Stomach smooth muscle (tissue), 2 donors: ENCODE data around the gene DAB1.
"Not testable (repeated sequence)": the region's sequence is repeated elsewhere in the genome, so short reads cannot be mapped to it uniquely, and the experiment has no call there.

Source experiments
- H3K27ac ChIP-seq: one replicate; pipeline ENCODE4 v1.7.0; 2013; ENCODE audit warnings: mild to moderate bottlenecking, low read length, inconsistent platforms
- H3K27me3 ChIP-seq, 2 donors: one replicate each; pipeline ENCODE4 v1.7.0; 2013; ENCODE audit warnings: low read length in 2 of 2; ENCODE audit not compliant: insufficient read depth in 2 of 2, control insufficient read depth in 1 of 2
- H3K36me3 ChIP-seq, 2 donors: one replicate each; pipeline ENCODE4 v1.7.0; 2013; ENCODE audit warnings: low read length in 2 of 2; ENCODE audit not compliant: control insufficient read depth in 2 of 2, insufficient read depth in 2 of 2
- H3K4me1 ChIP-seq: one replicate; pipeline ENCODE4 v1.7.0; 2013; ENCODE audit warnings: low read length; ENCODE audit not compliant: control insufficient read depth, insufficient read depth
- H3K4me3 ChIP-seq, 2 donors: one replicate each; pipeline ENCODE4 v1.7.0; 2013; ENCODE audit warnings: low read length in 2 of 2
- H3K9ac ChIP-seq, 2 donors: one replicate each; pipeline ENCODE4 v1.7.0; 2013; ENCODE audit warnings: low read length in 2 of 2, mild to moderate bottlenecking in 1 of 2
- H3K9me3 ChIP-seq, 2 donors: one replicate each; pipeline ENCODE4 v1.7.0; 2013; ENCODE audit warnings: low read length in 2 of 2; ENCODE audit not compliant: control insufficient read depth in 2 of 2
- donor health status: healthy.
- donor health status: Pancreatic carcinoma.

DAB1 gene

DNA sequence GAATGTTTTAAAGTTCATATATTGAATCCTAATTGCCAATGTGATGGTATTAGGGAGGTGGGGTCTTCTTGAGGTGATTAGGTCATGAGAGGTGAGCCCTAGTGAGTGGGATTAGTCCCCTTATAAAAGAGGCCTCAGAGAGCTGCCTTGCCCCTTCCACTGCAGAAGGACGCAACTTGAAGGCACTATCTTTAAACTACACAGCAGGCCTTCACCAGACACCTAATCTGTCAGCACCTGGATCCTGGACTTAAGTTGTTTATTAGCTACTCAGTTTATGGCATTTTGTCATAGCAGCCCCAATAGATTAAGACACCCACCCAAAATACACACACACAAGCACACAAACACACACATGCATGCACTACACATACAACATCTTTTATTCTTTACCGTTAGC, 61.4 kb downstream of the DAB1 start:
- no peaks in the 10 kb centered on the region for H3K9me3 ChIP-seq
- H3K4me3 ChIP-seq: no peak overlapping the region
- no peaks in the 10 kb centered on the region for H3K27me3 ChIP-seq
- no peak overlapping the region for H3K9ac ChIP-seq
- no peak overlapping the region for H3K27ac ChIP-seq
- H3K4me1 ChIP-seq: peaks cover 3% of the 10 kb centered on the region
- H3K36me3 ChIP-seq: no peaks in the 10 kb centered on the region

DNA sequence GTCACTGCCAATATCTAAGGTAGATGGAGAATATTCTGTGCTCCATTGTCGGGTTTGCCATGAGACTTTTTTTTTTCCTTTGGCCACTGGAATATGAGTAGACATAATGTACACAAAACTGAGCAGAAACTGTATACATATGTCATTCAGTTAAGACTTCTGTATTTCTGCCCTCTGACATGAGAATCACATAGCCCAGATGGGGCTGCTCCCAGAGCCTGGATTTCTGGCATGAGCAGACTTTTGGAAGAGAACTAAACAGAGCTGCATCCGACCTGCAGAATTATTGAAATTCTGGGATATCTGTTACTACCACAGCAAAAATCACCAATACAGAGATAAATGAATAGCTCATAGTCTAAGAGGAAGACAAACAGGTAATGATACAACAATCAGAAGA, 62.3 kb downstream of the DAB1 start:
- Histone ChIP-seq H3K4me1 (no peaks in the 10 kb centered on the region), H3K9me3 (no peaks in the 10 kb centered on the region), H3K27ac (no peak overlapping the region), H3K27me3 (no peaks in the 10 kb centered on the region), H3K9ac (no peak overlapping the region), H3K36me3 (no peaks in the 10 kb centered on the region), H3K4me3 (no peak overlapping the region)

DNA sequence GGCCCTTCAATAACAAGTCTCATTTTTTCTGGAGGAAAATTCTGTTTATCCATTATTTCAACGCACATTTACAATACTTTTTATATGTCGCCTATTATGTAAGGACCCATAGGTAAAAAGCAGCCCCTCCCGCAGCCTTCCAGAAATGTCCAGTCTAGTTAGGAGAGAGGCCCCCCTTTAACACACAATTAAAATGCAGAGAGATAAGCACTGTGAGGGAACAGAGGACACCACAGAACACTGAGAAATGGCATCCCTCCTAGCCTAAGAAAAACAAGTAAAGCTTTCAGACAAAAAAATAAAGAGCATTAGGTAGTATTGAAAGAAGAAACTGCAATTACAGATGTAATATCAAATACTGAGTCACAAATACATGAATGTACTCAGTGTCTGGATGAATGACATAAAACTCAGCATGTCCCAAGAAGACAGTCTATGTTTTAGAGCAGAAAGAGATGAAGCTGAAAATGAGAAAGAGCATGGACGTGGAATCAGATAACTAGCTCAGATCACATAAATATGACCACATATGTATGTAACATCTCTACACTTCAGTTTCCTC, 62.9 kb downstream of the DAB1 start:
- Histone ChIP-seq H3K9ac (no peak overlapping the region), H3K4me1 (no peaks in the 10 kb centered on the region), H3K27me3 (no peaks in the 10 kb centered on the region), H3K27ac (no peak overlapping the region), H3K9me3 (no peaks in the 10 kb centered on the region), H3K36me3 (no peaks in the 10 kb centered on the region), H3K4me3 (no peak overlapping the region)

DNA sequence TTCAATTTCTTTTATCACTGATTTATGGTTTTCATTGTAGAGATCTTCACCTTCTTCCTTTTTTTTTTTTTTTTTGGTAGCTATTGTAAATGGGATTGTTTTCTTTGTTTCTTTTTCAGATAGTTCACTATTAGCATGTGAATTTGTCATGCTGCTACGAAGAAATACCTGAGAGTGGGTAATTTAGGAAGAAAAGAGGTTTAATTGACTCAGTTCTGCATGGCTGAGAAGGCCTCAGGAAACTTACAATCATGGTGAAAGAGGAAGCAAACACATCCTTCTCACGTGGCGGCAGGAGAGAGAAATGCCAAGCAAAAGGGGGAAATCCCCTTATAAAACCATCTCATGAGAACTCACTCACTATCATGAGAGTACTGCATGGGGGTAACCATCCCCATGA, 66.4 kb downstream of the DAB1 start:
- H3K9ac ChIP-seq: no peak overlapping the region
- no peaks in the 10 kb centered on the region for H3K9me3 ChIP-seq
- H3K27ac ChIP-seq: no peak overlapping the region
- no peak overlapping the region for H3K4me3 ChIP-seq
- H3K4me1 ChIP-seq: no peaks in the 10 kb centered on the region
- H3K36me3 ChIP-seq: no peaks in the 10 kb centered on the region
- no peaks in the 10 kb centered on the region for H3K27me3 ChIP-seq

DNA sequence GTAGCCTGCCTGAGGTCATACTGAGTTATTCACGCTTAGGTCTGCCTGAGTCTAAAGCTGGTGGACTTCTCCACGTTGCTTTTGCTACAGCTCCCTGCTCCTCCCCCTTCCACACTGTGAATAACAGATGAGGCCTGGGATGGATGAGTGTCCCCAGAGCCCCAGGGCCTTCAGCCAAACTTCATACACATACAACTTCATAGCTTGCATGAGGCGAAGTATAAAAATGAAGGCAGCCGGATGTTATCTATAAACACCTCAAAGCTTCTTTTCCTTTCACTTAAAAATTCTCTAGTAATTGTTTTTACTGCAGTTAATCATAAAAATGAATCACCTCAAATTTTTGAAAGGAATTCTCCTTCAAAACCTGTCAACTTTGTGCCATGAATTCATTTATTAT, 70.2 kb downstream of the DAB1 start:
- Histone ChIP-seq H3K4me3 (no peak overlapping the region), H3K36me3 (no peaks in the 10 kb centered on the region), H3K27ac (no peak overlapping the region), H3K9me3 (no peaks in the 10 kb centered on the region), H3K9ac (no peak overlapping the region), H3K4me1 (no peaks in the 10 kb centered on the region), H3K27me3 (no peaks in the 10 kb centered on the region)

DNA sequence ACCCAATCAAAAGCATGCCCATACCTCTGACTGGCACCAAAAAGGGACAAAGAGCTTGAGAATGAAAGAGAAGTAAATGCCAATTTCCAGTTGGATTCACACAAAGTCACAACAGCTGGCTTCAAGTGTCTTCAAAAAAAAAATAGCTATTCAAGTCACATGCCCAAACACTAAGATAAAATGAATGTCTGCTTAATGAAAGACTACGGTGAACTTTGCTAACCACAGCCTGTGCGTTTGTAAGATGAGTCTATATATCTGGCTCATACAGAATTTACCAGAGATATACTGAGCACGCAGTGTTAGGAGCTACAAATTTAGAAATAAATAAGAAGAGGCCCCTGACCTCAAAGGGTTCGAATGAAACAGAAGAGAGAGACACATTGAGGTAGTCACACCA, 73.2 kb downstream of the DAB1 start:
- Histone ChIP-seq H3K9me3 (no peaks in the 10 kb centered on the region), H3K27me3 (peaks cover 0 to 2% of the 10 kb centered on the region in 2 donors), H3K4me1 (no peaks in the 10 kb centered on the region), H3K36me3 (no peaks in the 10 kb centered on the region), H3K27ac (no peak overlapping the region), H3K9ac (no peak overlapping the region), H3K4me3 (no peak overlapping the region)

DNA sequence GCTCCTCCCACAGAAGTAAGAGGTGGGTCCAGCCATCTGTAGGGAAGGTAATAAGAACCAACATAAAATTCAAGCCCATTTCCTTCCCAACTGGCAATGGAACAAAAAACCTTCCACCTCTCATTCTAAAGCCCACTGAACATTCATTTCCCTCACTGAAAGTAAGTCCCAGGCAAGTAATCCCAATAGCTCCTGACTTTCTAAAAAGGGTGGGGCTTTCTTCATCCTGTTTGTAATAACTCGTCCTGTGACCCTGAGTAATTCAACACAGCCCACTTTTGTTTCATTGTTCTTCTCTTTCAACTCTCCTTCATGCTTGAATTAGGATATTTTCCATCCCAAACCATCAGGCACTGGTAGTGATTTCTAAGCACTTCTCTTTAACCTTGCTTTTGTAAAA, 74.9 kb downstream of the DAB1 start:
- Histone ChIP-seq H3K4me3 (no peak overlapping the region), H3K36me3 (no peaks in the 10 kb centered on the region), H3K9ac (no peak overlapping the region), H3K27ac (no peak overlapping the region), H3K9me3 (no peaks in the 10 kb centered on the region), H3K4me1 (no peaks in the 10 kb centered on the region), H3K27me3 (peaks cover 0 to 2% of the 10 kb centered on the region in 2 donors)

DNA sequence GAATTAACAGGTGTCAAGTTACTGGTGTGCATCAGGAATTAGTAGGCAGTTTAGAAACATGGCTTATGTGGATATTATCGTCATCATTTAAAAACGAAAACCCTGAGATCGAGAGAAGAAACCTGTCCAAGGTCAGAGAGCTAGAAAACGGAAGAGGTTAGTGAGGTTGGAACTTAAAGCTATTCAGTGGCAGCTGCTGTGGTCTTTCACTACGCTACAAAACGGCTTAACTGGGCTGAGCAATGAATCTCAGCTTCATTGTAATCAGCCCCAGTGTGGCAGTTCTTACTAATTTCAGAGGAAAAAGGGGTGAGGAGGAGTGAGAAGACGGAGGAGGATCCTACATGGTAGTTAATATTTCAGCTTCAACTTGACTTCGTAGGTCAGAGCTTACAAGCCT, 77.9 kb downstream of the DAB1 start:
- no peak overlapping the region for H3K4me3 ChIP-seq
- no peaks in the 10 kb centered on the region for H3K9me3 ChIP-seq
- H3K27me3 ChIP-seq: peaks cover 0 to 2% of the 10 kb centered on the region in 2 donors
- H3K9ac ChIP-seq: no peak overlapping the region
- no peaks in the 10 kb centered on the region for H3K36me3 ChIP-seq
- H3K27ac ChIP-seq: no peak overlapping the region
- no peaks in the 10 kb centered on the region for H3K4me1 ChIP-seq

DNA sequence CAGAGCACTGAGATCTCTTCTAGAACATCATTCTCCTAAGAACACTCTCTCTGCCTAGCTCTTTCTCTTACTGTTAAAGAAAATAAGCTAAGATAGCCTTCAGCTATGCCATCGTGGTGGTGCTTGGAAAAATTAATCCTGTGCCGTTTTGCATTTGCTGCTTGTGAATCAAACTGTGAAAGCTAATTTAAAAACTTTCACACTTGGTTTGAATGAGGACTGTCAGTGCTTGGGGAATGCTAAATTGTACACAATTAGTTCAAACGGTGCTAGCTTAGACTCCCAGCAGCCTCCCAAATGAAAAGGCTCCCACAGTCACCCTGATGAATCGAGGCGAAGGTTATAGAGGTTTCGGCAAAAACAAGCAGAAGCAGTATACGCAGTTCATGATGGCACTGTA, 79.6 kb downstream of the DAB1 start:
- H3K36me3 ChIP-seq: no peaks in the 10 kb centered on the region
- no peak overlapping the region for H3K9ac ChIP-seq
- H3K4me1 ChIP-seq: no peaks in the 10 kb centered on the region
- H3K9me3 ChIP-seq: no peaks in the 10 kb centered on the region
- H3K4me3 ChIP-seq: no peak overlapping the region
- no peak overlapping the region for H3K27ac ChIP-seq
- H3K27me3 ChIP-seq: peaks cover 0 to 2% of the 10 kb centered on the region in 2 donors

DNA sequence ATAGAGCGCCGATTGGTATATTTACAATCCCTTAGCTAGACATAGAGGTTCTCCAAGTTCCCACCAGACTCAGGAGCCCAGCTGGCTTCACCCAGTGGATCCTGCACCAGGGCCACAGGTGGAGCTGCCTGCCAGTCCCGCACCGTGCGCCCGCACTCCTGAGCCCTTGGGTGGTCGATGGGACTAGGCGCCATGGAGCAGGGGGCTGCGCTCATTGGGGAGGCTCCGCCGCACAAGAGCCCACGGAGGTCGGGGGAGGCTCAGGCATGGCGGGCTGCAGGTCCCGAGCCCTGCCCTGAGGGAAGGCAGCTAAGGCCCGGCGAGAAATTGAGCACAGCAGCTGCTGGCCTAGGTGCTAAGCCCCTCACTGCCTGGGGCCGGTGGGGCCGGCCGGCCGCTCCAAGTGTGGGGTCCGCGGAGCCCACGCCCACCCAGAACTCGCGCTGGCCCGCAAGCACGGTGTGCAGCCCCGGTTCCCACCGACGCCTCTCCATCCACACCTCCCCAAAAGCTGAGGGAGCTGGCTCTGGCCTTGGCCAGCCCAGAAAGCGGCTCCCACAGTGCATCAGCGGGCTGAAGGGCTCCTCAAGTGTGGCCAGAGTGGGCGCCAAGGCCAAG, 80.5 kb downstream of the DAB1 start:
- not testable (repeated sequence) for H3K4me1 ChIP-seq, H3K4me3 ChIP-seq, H3K9me3 ChIP-seq, H3K36me3 ChIP-seq, H3K9ac ChIP-seq, H3K27ac ChIP-seq, H3K27me3 ChIP-seq

DNA sequence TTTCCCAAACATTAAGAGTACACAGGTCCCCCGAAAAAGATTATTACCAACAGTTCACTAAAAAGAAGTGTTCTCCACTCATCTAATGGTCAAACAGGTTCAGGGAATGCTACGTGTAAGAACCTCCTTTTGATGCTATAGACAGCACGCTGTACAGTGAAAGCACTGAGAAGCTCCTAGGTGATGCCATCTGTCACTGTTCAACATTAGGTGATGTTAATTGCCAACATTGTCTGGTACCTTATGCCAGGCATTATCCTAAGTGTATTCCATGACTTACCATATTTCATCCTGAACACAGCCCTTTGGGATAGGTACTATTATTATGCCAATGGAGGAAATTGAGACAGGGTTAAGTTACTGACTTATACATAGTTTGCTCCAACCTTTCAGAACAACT, 82.1 kb downstream of the DAB1 start:
- no peaks in the 10 kb centered on the region for H3K4me1 ChIP-seq

More for the DNA sequence above, 82.1 kb downstream of the DAB1 start:
- Histone ChIP-seq H3K27me3 (no peaks in the 10 kb centered on the region), H3K9me3 (no peaks in the 10 kb centered on the region), H3K9ac (no peak overlapping the region), H3K27ac (no peak overlapping the region), H3K36me3 (no peaks in the 10 kb centered on the region), H3K4me3 (no peak overlapping the region)
